SU-DHL-6 (cell line): ENCODE results near the gene RRBP1.

Source experiments
- H2AFZ ChIP-seq: fragments of 200-600 bp; sonication (generic); 2 replicates; pipeline ENCODE4 v1.6.1; 2014; ENCODE audit warnings: low read depth, mild to moderate bottlenecking, moderate library complexity, mixed read lengths, antibody characterized with exemption, low read length; ENCODE audit not compliant: severe bottlenecking
- H3F3A ChIP-seq: fragments of 200-600 bp; shearing (Covaris generic); 2 replicates; pipeline ENCODE4 v1.6.0; 2016; ENCODE audit warnings: antibody characterized with exemption, mild to moderate bottlenecking; ENCODE audit not compliant: insufficient read depth
- H3K27ac ChIP-seq: fragments of 200-600 bp; sonication (generic); 2 replicates; pipeline ENCODE4 v1.5.1; 2016; ENCODE audit warnings: low read depth, mild to moderate bottlenecking, low read length, moderate library complexity, mixed read lengths
- H3K27me3 ChIP-seq: fragments of 200-600 bp; sonication (generic), shearing (Covaris generic); 2 replicates; pipeline ENCODE4 v1.6.0; 2014; ENCODE audit warnings: mild to moderate bottlenecking, low read length
- H3K36me3 ChIP-seq: fragments of 200-600 bp; sonication (generic); 2 replicates; pipeline ENCODE4 v1.6.1; 2014; ENCODE audit warnings: mild to moderate bottlenecking, low read length, mixed read lengths
- H3K4me2 ChIP-seq: fragments of 300-600, 200-600 bp; shearing (Covaris generic), sonication (generic); 2 replicates; pipeline ENCODE4 v1.6.0; 2014; ENCODE audit warnings: low read length, low read depth, mild to moderate bottlenecking; ENCODE audit not compliant: poor library complexity, severe bottlenecking
- H3K4me3 ChIP-seq: fragments of 200-600 bp; sonication (generic); 2 replicates; pipeline ENCODE4 v1.5.1; 2014; ENCODE audit warnings: antibody characterized with exemption, low read length, mild to moderate bottlenecking, mixed read lengths; ENCODE audit not compliant: insufficient read depth, poor library complexity, severe bottlenecking
- H3K79me2 ChIP-seq: fragments of 200-600 bp; sonication (generic); 2 replicates; pipeline ENCODE4 v1.6.1; 2014; ENCODE audit warnings: mild to moderate bottlenecking, low read length, moderate library complexity; ENCODE audit not compliant: insufficient read depth
- H3K9ac ChIP-seq: fragments of 200-600 bp; sonication (generic); 2 replicates; pipeline ENCODE4 v1.7.0; 2014; ENCODE audit warnings: mild to moderate bottlenecking, low read length
- H3K9me2 ChIP-seq: fragments of 200-600 bp; sonication (generic); replicated peaks from 2 replicates; pipeline ENCODE4 v1.6.1; 2014; ENCODE audit warnings: low read length; ENCODE audit not compliant: insufficient read depth
- H3K9me3 ChIP-seq: fragments of 200-600 bp; sonication (generic); 2 replicates; pipeline ENCODE4 v1.6.1; 2014; ENCODE audit warnings: low read length, mixed read lengths; ENCODE audit not compliant: insufficient read depth
- H4K20me1 ChIP-seq: fragments of 200-600 bp; sonication (generic); 2 replicates; pipeline ENCODE4 v1.6.1; 2014; ENCODE audit warnings: low read depth, mild to moderate bottlenecking, antibody characterized with exemption, low read length, moderate library complexity, mixed read lengths
- EZH2phosphoT487 ChIP-seq: fragments of 200-600 bp; sonication (generic), shearing (Covaris generic); conservative IDR thresholded peaks from 2 replicates; pipeline ENCODE4 v1.6.1; 2018; ENCODE audit warnings: mild to moderate bottlenecking, antibody characterized with exemption, low read length, moderate library complexity, mixed read lengths
- TF ChIP-seq, protein P1 (sequence below): fragments of 200-600 bp; sonication (generic); IDR thresholded peaks from one replicate; pipeline ENCODE4 v1.5.1; 2017; ENCODE audit warnings: antibody characterized with exemption, mild to moderate bottlenecking, low read length, moderate library complexity; ENCODE audit not compliant: insufficient read depth, poor library complexity, severe bottlenecking

RRBP1 gene, protein sequence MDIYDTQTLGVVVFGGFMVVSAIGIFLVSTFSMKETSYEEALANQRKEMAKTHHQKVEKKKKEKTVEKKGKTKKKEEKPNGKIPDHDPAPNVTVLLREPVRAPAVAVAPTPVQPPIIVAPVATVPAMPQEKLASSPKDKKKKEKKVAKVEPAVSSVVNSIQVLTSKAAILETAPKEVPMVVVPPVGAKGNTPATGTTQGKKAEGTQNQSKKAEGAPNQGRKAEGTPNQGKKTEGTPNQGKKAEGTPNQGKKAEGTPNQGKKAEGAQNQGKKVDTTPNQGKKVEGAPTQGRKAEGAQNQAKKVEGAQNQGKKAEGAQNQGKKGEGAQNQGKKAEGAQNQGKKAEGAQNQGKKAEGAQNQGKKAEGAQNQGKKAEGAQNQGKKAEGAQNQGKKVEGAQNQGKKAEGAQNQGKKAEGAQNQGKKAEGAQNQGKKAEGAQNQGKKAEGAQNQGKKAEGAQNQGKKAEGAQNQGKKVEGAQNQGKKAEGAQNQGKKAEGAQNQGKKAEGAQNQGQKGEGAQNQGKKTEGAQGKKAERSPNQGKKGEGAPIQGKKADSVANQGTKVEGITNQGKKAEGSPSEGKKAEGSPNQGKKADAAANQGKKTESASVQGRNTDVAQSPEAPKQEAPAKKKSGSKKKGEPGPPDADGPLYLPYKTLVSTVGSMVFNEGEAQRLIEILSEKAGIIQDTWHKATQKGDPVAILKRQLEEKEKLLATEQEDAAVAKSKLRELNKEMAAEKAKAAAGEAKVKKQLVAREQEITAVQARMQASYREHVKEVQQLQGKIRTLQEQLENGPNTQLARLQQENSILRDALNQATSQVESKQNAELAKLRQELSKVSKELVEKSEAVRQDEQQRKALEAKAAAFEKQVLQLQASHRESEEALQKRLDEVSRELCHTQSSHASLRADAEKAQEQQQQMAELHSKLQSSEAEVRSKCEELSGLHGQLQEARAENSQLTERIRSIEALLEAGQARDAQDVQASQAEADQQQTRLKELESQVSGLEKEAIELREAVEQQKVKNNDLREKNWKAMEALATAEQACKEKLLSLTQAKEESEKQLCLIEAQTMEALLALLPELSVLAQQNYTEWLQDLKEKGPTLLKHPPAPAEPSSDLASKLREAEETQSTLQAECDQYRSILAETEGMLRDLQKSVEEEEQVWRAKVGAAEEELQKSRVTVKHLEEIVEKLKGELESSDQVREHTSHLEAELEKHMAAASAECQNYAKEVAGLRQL (N-terminal part only)

DNA sequence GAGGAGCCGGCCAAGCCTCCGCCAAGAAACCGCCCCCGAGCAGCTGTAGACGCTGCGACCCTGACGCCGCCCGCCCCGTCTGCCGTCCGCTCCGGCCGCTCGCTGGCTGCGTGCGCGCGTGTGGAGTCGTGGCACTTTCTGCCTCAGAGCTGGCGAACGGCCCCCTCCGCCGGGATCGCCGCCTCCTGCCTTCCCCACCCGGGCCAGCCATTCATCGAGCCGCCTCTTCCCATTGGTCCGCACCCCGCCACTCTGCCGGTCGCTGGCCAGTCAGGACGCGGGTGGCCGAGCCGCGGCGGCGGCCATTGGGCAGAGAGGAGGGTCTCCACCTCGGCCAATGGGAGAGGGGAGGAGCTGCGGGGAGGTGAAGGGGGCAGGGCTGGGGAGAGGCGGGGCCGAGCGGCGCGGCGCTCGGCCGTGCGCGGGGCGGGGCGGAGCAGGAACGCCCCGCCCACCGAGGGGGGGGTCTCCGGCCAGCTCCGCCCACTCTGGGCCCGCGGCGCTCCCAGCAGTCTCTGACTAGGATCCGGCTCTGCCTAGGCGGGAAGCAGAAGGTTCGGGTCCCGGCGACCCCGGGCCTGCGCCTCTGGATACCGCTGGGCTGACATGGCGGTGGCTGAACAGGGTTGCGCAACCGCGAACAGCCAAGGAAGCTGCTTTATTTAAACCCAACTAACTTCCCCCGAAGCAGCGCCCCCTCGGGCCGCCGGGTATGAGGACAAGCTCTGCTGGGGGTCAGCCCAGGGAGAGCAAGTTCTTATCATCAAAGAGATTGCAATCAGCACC, at the start of gene RRBP1:
Gene RRBP1 (minus strand): TSS at position 140 of the 786 bp plus-strand sequence. CDS start 21,735 bp downstream, outside the sequence.
- no peaks in the 10 kb centered on the region for H3F3A ChIP-seq
- H3K36me3 ChIP-seq = no peaks in the 10 kb centered on the region
- H3K4me3 ChIP-seq = peak within 1 kb of the TSS; percentile 63
- peak within 1 kb of the TSS; percentile 58 for H3K9ac ChIP-seq
- H3K27me3 ChIP-seq = no peaks in the 10 kb centered on the region
- peak within 1 kb of the TSS; percentile 55 for H3K4me2 ChIP-seq
- H3K9me3 ChIP-seq = no peaks in the 10 kb centered on the region
- 0 out of 2 replicates have a peak, but pooled peaks cover 6% of the 10 kb centered on the region for H3K79me2 ChIP-seq
- H3K27ac ChIP-seq = peak within 1 kb of the TSS; percentile 35; the same call in 1 of the 2 replicates
- H2AFZ ChIP-seq = peak within 1 kb of the TSS; percentile 66
- no peaks in the 10 kb centered on the region for H3K9me2 ChIP-seq
- H4K20me1 ChIP-seq = no peaks in the 10 kb centered on the region
- TF ChIP-seq, protein P1, sequence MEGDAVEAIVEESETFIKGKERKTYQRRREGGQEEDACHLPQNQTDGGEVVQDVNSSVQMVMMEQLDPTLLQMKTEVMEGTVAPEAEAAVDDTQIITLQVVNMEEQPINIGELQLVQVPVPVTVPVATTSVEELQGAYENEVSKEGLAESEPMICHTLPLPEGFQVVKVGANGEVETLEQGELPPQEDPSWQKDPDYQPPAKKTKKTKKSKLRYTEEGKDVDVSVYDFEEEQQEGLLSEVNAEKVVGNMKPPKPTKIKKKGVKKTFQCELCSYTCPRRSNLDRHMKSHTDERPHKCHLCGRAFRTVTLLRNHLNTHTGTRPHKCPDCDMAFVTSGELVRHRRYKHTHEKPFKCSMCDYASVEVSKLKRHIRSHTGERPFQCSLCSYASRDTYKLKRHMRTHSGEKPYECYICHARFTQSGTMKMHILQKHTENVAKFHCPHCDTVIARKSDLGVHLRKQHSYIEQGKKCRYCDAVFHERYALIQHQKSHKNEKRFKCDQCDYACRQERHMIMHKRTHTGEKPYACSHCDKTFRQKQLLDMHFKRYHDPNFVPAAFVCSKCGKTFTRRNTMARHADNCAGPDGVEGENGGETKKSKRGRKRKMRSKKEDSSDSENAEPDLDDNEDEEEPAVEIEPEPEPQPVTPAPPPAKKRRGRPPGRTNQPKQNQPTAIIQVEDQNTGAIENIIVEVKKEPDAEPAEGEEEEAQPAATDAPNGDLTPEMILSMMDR = peak; percentile 95
- no peak for TF ChIP-seq EZH2phosphoT487

DNA sequence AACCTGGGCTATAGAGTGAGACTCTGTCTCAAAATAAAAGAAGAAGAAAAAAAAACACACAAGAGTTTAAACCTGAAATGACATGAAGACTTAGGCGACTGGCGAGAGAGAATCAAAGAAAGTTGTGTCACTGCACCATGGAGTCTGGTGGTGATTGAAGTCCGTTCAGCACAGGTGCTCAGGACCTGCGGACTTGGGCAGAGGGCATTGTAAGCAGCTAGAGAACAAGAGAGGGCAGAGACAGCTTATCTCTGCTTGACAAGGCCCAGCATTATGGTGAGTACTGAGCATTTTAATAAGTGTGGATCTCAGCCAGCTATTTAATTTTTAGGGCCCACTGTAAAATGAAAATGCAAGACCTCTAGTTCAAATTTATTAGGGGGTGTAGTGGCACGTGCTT, 49.2 kb upstream of the RRBP1 start:
- no peaks in the 10 kb centered on the region for H4K20me1 ChIP-seq
- TF ChIP-seq, protein P1 = no peak
- TF ChIP-seq EZH2phosphoT487 = no peak
- 0 out of 2 replicates have a peak, but pooled peaks cover 2% of the 10 kb centered on the region for H3K9me3 ChIP-seq
- no peaks in the 10 kb centered on the region for H3F3A ChIP-seq
- H3K4me3 ChIP-seq = no peak overlapping the region
- no peak overlapping the region for H2AFZ ChIP-seq
- no peaks in the 10 kb centered on the region for H3K9me2 ChIP-seq
- H3K9ac ChIP-seq = no peak overlapping the region
- H3K4me2 ChIP-seq = no peak overlapping the region
- H3K27ac ChIP-seq = no peak overlapping the region
- H3K36me3 ChIP-seq = no peaks in the 10 kb centered on the region
- no peaks in the 10 kb centered on the region for H3K27me3 ChIP-seq
- no peaks in the 10 kb centered on the region for H3K79me2 ChIP-seq

DNA sequence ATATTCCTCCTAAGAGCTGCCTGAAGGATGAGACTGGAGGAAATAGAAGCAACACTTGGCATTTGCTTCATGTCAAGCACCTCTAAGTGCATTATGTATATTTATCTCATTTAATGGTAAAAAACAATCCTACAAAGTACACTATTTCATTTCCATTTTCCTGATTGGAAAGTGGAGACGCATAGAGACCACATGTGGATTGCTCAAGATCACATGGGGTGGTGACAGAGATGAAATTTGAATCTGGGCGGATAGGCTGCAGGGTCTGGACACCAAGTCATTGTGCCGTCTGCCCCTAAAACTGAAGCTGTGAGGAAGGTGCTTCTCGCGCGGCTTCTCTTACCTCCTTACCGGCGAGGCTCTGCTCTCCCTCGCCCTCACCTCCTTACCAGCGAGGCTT, 48.0 kb upstream of the RRBP1 start:
- Histone ChIP-seq H3K9ac (no peak overlapping the region), H4K20me1 (no peaks in the 10 kb centered on the region), H3F3A (no peaks in the 10 kb centered on the region), H3K27me3 (no peaks in the 10 kb centered on the region), H3K4me2 (no peak overlapping the region), H2AFZ (no peak overlapping the region), H3K27ac (no peak overlapping the region), H3K9me3 (no peaks in the 10 kb centered on the region), H3K4me3 (no peak overlapping the region), H3K36me3 (no peaks in the 10 kb centered on the region), H3K9me2 (no peaks in the 10 kb centered on the region), H3K79me2 (no peaks in the 10 kb centered on the region)
- no peak for TF ChIP-seq EZH2phosphoT487
- TF ChIP-seq, protein P1 = no peak
